AG09309 (cell line): ENCODE results near the gene SLC6A17.

Experiments used
- DNase-seq: peaks from one replicate; pipeline ENCODE4 v3.0.0-alpha.2; 2010; ENCODE audit warnings: low read depth
- H3K4me3 ChIP-seq: 2 replicates; pipeline ENCODE4 v1.5.1; 2011; ENCODE audit warnings: mild to moderate bottlenecking, low read depth, low read length, moderate library complexity; ENCODE audit not compliant: control insufficient read depth
- CTCF ChIP-seq: IDR thresholded peaks from 2 replicates; pipeline ENCODE4 v1.5.1; 2011; ENCODE audit warnings: mild to moderate bottlenecking, low read depth, low read length, inconsistent platforms; ENCODE audit not compliant: insufficient read depth, control insufficient read depth; ENCODE audit errors: missing control alignments

SLC6A17 gene

GRCh38 chr1:110177775-110178174 is 27.5 kb downstream of the SLC6A17 start:
- no peak overlapping the region for H3K4me3 ChIP-seq
- no peak for DNase-seq
- no peak for TF ChIP-seq CTCF

- DNase-seq: no peak
- no peak for TF ChIP-seq CTCF
- no peak overlapping the region for H3K4me3 ChIP-seq
These were observed 33.4 kb downstream of the SLC6A17 start for GRCh38 chr1:110183642-110184167.

- TF ChIP-seq CTCF: no peak
- no peak overlapping the region for H3K4me3 ChIP-seq
- DNase-seq: no peak
These were observed 34.2 kb downstream of the SLC6A17 start for GRCh38 chr1:110184446-110184845.

GRCh38 chr1:110185181-110185580 is 34.9 kb downstream of the SLC6A17 start:
- no peak overlapping the region for H3K4me3 ChIP-seq
- no peak for DNase-seq
- TF ChIP-seq CTCF: no peak

GRCh38 chr1:110186558-110186957 is 36.3 kb downstream of the SLC6A17 start:
- no peak for TF ChIP-seq CTCF
- DNase-seq: no peak
- H3K4me3 ChIP-seq: no peak overlapping the region

GRCh38 chr1:110187139-110187890 is 37.0 kb downstream of the SLC6A17 start:
- DNase-seq: no peak
- TF ChIP-seq CTCF: no peak
- H3K4me3 ChIP-seq: no peak overlapping the region
